ENCODE data around the gene IL15. TPM values are rescaled to one million over a fixed set of nuclear protein-coding genes. Genes with fewer than 3 reads are reported as not detected.

Gene IL15
- total and polyA plus RNA-seq, 2 of the 4 experiments (the other 2 are of a cell fraction) = 5.0 to 5.2 TPM

DNA sequence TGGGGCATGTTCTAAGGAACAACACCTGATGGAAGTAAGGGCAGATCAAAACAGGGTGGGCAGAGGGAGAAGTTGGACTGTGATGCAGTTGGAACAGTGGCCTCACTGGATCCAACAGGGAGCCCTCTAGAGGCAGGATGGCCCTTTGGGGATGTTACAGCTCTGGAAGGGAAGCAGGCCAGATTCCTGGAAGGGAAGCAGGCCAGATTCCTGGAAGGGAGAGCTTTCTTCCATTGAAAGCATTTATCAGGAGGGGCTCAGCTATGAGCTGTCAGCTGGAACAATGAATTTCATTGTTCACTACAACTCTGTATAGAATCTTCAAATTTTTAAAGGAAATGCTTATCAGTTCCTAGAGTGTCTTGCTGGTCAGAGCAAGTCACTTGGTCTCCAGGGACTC lies 17.7 kb downstream of the IL15 start:
- Histone ChIP-seq H2BK120ac (ENCODE audit: low read depth, low read length) (peak overlapping the region; percentile 90), H2BK15ac (ENCODE audit: low read depth, low read length) (peak overlapping the region; percentile 85; the same call in 2 of the 3 replicates), H3K4me3 (ENCODE audit: insufficient read depth, low read depth, low read length) (no peak overlapping the region), H3K18ac (ENCODE audit: low read depth, low read length) (peak overlapping the region; percentile 67; the same call in 1 of the 2 replicates), H2AFZ (replicated peaks; ENCODE audit: low read length, poor library complexity) (peak overlapping the region; percentile 81), H3K4me1 (ENCODE audit: control insufficient read depth, insufficient read depth, low read length) (peaks cover 6% of the 10 kb centered on the region), H3K9me1 (ENCODE audit: insufficient read depth, low read length) (peaks cover 3% of the 10 kb centered on the region), H3K27me3 (ENCODE audit: control insufficient read depth, insufficient read depth, low read length) (no peaks in the 10 kb centered on the region), H2BK20ac (ENCODE audit: low read depth, low read length) (peak overlapping the region; percentile 95; the same call in 1 of the 2 replicates), H2BK5ac (ENCODE audit: low read depth, low read length, poor library complexity, severe bottlenecking) (peak overlapping the region; percentile 82), H3K36me3 (ENCODE audit: control insufficient read depth, insufficient read depth, low read length) (no peaks in the 10 kb centered on the region), H3K14ac (replicated peaks; ENCODE audit: low read depth, low read length) (no peak overlapping the region; the same call in 1 of the 2 replicates), H3K9ac (ENCODE audit: low read depth, low read length) (no peak overlapping the region), H3K27ac (ENCODE audit: insufficient read depth, low read length) (no peak overlapping the region), H3K4ac (ENCODE audit: low read depth, low read length) (peak overlapping the region; percentile 85), H4K8ac (ENCODE audit: low read depth in 2 of 2, low read length in 2 of 2) (peak overlapping the region in 1 of 2 experiments; percentile 31; a peak in 2 of 4 replicates), H2AK9ac (replicated peaks; ENCODE audit: low read depth, low read length, poor library complexity) (peak overlapping the region; percentile 79), H4K5ac (ENCODE audit: low read depth, low read length) (peak overlapping the region; percentile 80; the same call in 1 of the 2 replicates), H4K20me1 (ENCODE audit: insufficient read depth, low read length) (0 out of 2 replicates have a peak, but pooled peaks cover 3% of the 10 kb centered on the region), H2AK5ac (ENCODE audit: low read depth, low read length) (peak overlapping the region; percentile 96), H3K4me2 (ENCODE audit: low read depth, low read length) (no peak overlapping the region), H3K56ac (ENCODE audit: extremely low read depth, insufficient read depth, low read length) (no peak overlapping the region), H3K79me1 (ENCODE audit: low read depth in 1 of 2, low read length in 2 of 2) (peaks cover 7 to 15% of the 10 kb centered on the region in 2 experiments; a peak in 3 of 4 replicates), H3K9me3 (ENCODE audit: control insufficient read depth, insufficient read depth, low read length) (no peaks in the 10 kb centered on the region), H4K91ac (ENCODE audit: insufficient read depth, low read depth, low read length) (peak overlapping the region; percentile 82), H3K23ac (ENCODE audit: low read depth, low read length) (peak overlapping the region; percentile 84; the same call in 1 of the 2 replicates)
- intact Hi-C loops (cut with micrococcal nuclease) = no loop called here
- no TSS peak for BruUV-seq (replicated peaks)
- DNase-seq = peak; percentile 47
- ATAC-seq (ENCODE audit: low read depth) = no peak
- in situ Hi-C loops (cut with MboI; ENCODE audit: low sequenced_read_pairs) = no loop called here
- ChIA-PET POLR2A (ENCODE audit: unreplicated experiment) (no interaction called here), CTCF (interaction anchor here (1.1 kb wide), 1 partner anchor 17 kb away, joined by 3 read pairs; no protein-coding TSS in a partner anchor)
- TF ChIP-seq FOS (IDR thresholded peaks at IDR 0.05; ENCODE audit: low read depth, low read length) = no peak
- no peak for TF ChIP-seq MAZ (IDR thresholded peaks at IDR 0.05; ENCODE audit: borderline replicate concordance, low read depth, low read length)
- TF ChIP-seq CTCF (conservative IDR thresholded peaks at IDR 0.05; ENCODE audit: low read depth, low read length) = peak; percentile 40
- TF ChIP-seq, protein P1, sequence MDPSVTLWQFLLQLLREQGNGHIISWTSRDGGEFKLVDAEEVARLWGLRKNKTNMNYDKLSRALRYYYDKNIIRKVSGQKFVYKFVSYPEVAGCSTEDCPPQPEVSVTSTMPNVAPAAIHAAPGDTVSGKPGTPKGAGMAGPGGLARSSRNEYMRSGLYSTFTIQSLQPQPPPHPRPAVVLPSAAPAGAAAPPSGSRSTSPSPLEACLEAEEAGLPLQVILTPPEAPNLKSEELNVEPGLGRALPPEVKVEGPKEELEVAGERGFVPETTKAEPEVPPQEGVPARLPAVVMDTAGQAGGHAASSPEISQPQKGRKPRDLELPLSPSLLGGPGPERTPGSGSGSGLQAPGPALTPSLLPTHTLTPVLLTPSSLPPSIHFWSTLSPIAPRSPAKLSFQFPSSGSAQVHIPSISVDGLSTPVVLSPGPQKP (IDR thresholded peaks at IDR 0.05; ENCODE audit: borderline replicate concordance, low read depth, low read length) = no peak
- TF ChIP-seq RAD21 (IDR thresholded peaks at IDR 0.05; ENCODE audit: low read length) = peak; percentile 24; the same call in 1 of the 2 replicates
- dilution Hi-C loops (cut with HindIII; ENCODE audit: low sequenced_read_pairs, unreplicated experiment) = no loop called here

Measured in IMR-90 (cell line).